Astrocyte of the cerebellum (primary cell): ENCODE measurements around the gene BCL2A1.
"Not testable (repeated sequence)": the region's sequence is repeated elsewhere in the genome, so short reads cannot be mapped to it uniquely, and the experiment has no call there.

Experiments
- DNase-seq: peaks from one replicate; pipeline ENCODE4 v3.0.0-alpha.2; 2011; ENCODE audit warnings: low read depth
- H3K4me3 ChIP-seq: 2 replicates; pipeline ENCODE4 v1.5.1; 2011; ENCODE audit warnings: mild to moderate bottlenecking, low read depth, low read length, moderate library complexity
- CTCF ChIP-seq: IDR thresholded peaks from 2 replicates; pipeline ENCODE4 v1.5.1; 2012; ENCODE audit warnings: low read length, low read depth, moderate library complexity, mild to moderate bottlenecking; ENCODE audit errors: missing control alignments
- in situ Hi-C: cut with HindIII; loops from 2 replicates; pipeline ENCODE4 v1.10.0; 2017; ENCODE audit warnings: low sequenced_read_pairs

The BCL2A1 gene

GRCh38 chr15:79969146-79969545 lies 1.9 kb downstream of the BCL2A1 start:
- no peak overlapping the region for H3K4me3 ChIP-seq
- DNase-seq: no peak
- TF ChIP-seq CTCF: no peak
- in situ Hi-C loops: no loop called here

GRCh38 chr15:79967298-79968182 lies 3.5 kb downstream of the BCL2A1 start:
- DNase-seq: no peak
- no peak overlapping the region for H3K4me3 ChIP-seq
- in situ Hi-C loops: no loop called here
- no peak for TF ChIP-seq CTCF

GRCh38 chr15:79966634-79967297 lies 4.2 kb downstream of the BCL2A1 start:
- no peak overlapping the region for H3K4me3 ChIP-seq
- TF ChIP-seq CTCF: no peak
- in situ Hi-C loops: no loop called here
- no peak for DNase-seq

- TF ChIP-seq CTCF: no peak
- H3K4me3 ChIP-seq: no peak overlapping the region
- DNase-seq: no peak
- in situ Hi-C loops: no loop called here
Observed at GRCh38 chr15:79965846-79966630, 5.0 kb downstream of the BCL2A1 start.

- DNase-seq: no peak
Observed at GRCh38 chr15:79964232-79964805, 6.7 kb downstream of the BCL2A1 start.

GRCh38 chr15:79962921-79963320 lies 8.1 kb downstream of the BCL2A1 start:
- H3K4me3 ChIP-seq, in situ Hi-C loops, DNase-seq: not testable (repeated sequence)

More at GRCh38 chr15:79964232-79964805, 6.7 kb downstream of the BCL2A1 start:
- in situ Hi-C loops: no loop called here
- H3K4me3 ChIP-seq: no peak overlapping the region
- no peak for TF ChIP-seq CTCF
